Neural cell (in vitro differentiated cells): ENCODE results near the gene RGS14. TPM values are rescaled to one million over a fixed set of nuclear protein-coding genes. Genes with fewer than 3 reads are reported as not detected.

Experiments used
- H2AFZ ChIP-seq: fragments of 200-600, 300-800 bp; sonication (generic), shearing (Covaris generic); 2 replicates; pipeline ENCODE4 v1.6.0; 2014; ENCODE audit warnings: low read depth, mild to moderate bottlenecking, antibody characterized with exemption, low read length, moderate library complexity
- H3F3A ChIP-seq: fragments of 200-600 bp; shearing (Covaris generic); 2 replicates; pipeline ENCODE4 v1.6.1; 2016; ENCODE audit warnings: mild to moderate bottlenecking, moderate library complexity, mixed read lengths, antibody characterized with exemption, low read length; ENCODE audit not compliant: insufficient read depth, poor library complexity, severe bottlenecking
- H3K27ac ChIP-seq: fragments of 200-600, 300-800 bp; sonication (generic), shearing (Covaris generic); 2 replicates; pipeline ENCODE4 v1.5.1; 2014; ENCODE audit warnings: mild to moderate bottlenecking, low read length, moderate library complexity
- H3K27me3 ChIP-seq: fragments of 300-800, 200-600 bp; sonication (generic), shearing (Covaris generic); 2 replicates; pipeline ENCODE4 v1.6.0; 2014; ENCODE audit warnings: mild to moderate bottlenecking, low read depth, low read length, moderate library complexity; ENCODE audit not compliant: insufficient read depth
- H3K36me3 ChIP-seq: fragments of 300-800, 200-600 bp; sonication (generic), shearing (Covaris generic); 2 replicates; pipeline ENCODE4 v1.5.1; 2014; ENCODE audit warnings: mild to moderate bottlenecking, antibody characterized with exemption, low read length, moderate library complexity; ENCODE audit not compliant: insufficient read depth
- H3K4me2 ChIP-seq: fragments of 300-800, 200-600 bp; sonication (generic), shearing (Covaris generic); 2 replicates; pipeline ENCODE4 v1.6.0; 2014; ENCODE audit warnings: mild to moderate bottlenecking, low read length
- H3K4me3 ChIP-seq: fragments of 300-800, 200-600 bp; sonication (generic), shearing (Covaris generic); 2 replicates; pipeline ENCODE4 v1.5.1; 2014; ENCODE audit warnings: mild to moderate bottlenecking, low read length, moderate library complexity
- H3K79me2 ChIP-seq: fragments of 200-600 bp; shearing (Covaris generic); replicated peaks from 2 replicates; pipeline ENCODE4 v1.6.0; 2014; ENCODE audit warnings: mild to moderate bottlenecking, low read length, moderate library complexity; ENCODE audit not compliant: insufficient read depth
- H3K9ac ChIP-seq: fragments of 300-800, 200-600 bp; sonication (generic), shearing (Covaris generic); 2 replicates; pipeline ENCODE4 v1.6.1; 2016; ENCODE audit warnings: mild to moderate bottlenecking, low read length, mixed read lengths
- H3K9me2 ChIP-seq: fragments of 200-600 bp; shearing (Covaris generic); 2 replicates; pipeline ENCODE4 v1.6.1; 2016; ENCODE audit warnings: mild to moderate bottlenecking, low read length, mixed read lengths; ENCODE audit not compliant: insufficient read depth
- H3K9me3 ChIP-seq: fragments of 200-600, 300-800 bp; sonication (generic), shearing (Covaris generic); 2 replicates; pipeline ENCODE4 v1.6.1; 2016; ENCODE audit warnings: mild to moderate bottlenecking, mixed run types, low read length, moderate library complexity, mixed read lengths
- H4K20me1 ChIP-seq: fragments of 200-600 bp; shearing (Covaris generic); 2 replicates; pipeline ENCODE4 v1.6.1; 2016; ENCODE audit warnings: mild to moderate bottlenecking, mixed run types; ENCODE audit not compliant: insufficient read depth
- CTCF ChIP-seq: fragments of 450-650 bp; IDR thresholded peaks from 2 replicates; pipeline ENCODE4 v1.5.1; 2014; ENCODE audit warnings: antibody characterized with exemption, mild to moderate bottlenecking, moderate library complexity; ENCODE audit not compliant: poor library complexity, severe bottlenecking
- EP300 ChIP-seq: fragments of 450-650 bp; conservative IDR thresholded peaks from 2 replicates; pipeline ENCODE4 v1.6.1; 2014; ENCODE audit warnings: antibody characterized with exemption, mild to moderate bottlenecking, moderate library complexity; ENCODE audit not compliant: poor library complexity, severe bottlenecking
- EZH2 ChIP-seq: fragments of 200-600, 300-800 bp; shearing (Covaris generic), sonication (generic); IDR thresholded peaks from 2 replicates; pipeline ENCODE4 v1.6.1; 2014; ENCODE audit warnings: antibody characterized with exemption, low read length, borderline replicate concordance, mild to moderate bottlenecking; ENCODE audit not compliant: insufficient read depth, poor library complexity, severe bottlenecking
- MXI1 ChIP-seq: fragments of 450-650 bp; conservative IDR thresholded peaks from 2 replicates; pipeline ENCODE4 v1.6.1; 2014; ENCODE audit warnings: antibody characterized with exemption, mild to moderate bottlenecking; ENCODE audit not compliant: poor library complexity, severe bottlenecking
- POLR2AphosphoS5 ChIP-seq: IDR thresholded peaks from 2 replicates; pipeline ENCODE4 v1.6.1; 2012
- RAD21 ChIP-seq: fragments of 450-650 bp; conservative IDR thresholded peaks from 2 replicates; pipeline ENCODE4 v1.6.1; 2014; ENCODE audit warnings: antibody characterized with exemption, mild to moderate bottlenecking, moderate library complexity
- SMC3 ChIP-seq: fragments of 450-650 bp; conservative IDR thresholded peaks from 2 replicates; pipeline ENCODE4 v1.6.1; 2014; ENCODE audit warnings: antibody characterized with exemption, mild to moderate bottlenecking, moderate library complexity; ENCODE audit not compliant: poor library complexity
- TAF1 ChIP-seq: IDR thresholded peaks from 2 replicates; pipeline ENCODE4 v1.6.1; 2012; ENCODE audit warnings: low read depth
- polyA plus RNA-seq: library from polyadenylated mRNA; depleted of rRNA; stranded (reverse); fragments of >200 nt; gene quantifications from 2 replicates; pipeline ENCODE4 v1.2.3, GENCODE V29; 2014
- TF ChIP-seq, protein P1 (sequence below): IDR thresholded peaks from 2 replicates; pipeline ENCODE4 v1.6.1; 2012; ENCODE audit warnings: borderline replicate concordance

RGS14 gene
- polyA plus RNA-seq, 1 donor from 2014 or later = 32.3 TPM

GRCh38 chr5:177325868-177326381 is 31.8 kb upstream of the RGS14 start:
- Histone ChIP-seq H3K9me3 (no peaks in the 10 kb centered on the region), H3K36me3 (no peaks in the 10 kb centered on the region), H3F3A (no peaks in the 10 kb centered on the region), H3K9ac (no peak overlapping the region), H3K9me2 (no peaks in the 10 kb centered on the region), H3K27ac (no peak overlapping the region), H3K4me3 (no peak overlapping the region), H3K79me2 (no peaks in the 10 kb centered on the region), H4K20me1 (no peaks in the 10 kb centered on the region), H2AFZ (no peak overlapping the region), H3K4me2 (no peak overlapping the region), H3K27me3 (no peaks in the 10 kb centered on the region)
- TF ChIP-seq, protein P1, sequence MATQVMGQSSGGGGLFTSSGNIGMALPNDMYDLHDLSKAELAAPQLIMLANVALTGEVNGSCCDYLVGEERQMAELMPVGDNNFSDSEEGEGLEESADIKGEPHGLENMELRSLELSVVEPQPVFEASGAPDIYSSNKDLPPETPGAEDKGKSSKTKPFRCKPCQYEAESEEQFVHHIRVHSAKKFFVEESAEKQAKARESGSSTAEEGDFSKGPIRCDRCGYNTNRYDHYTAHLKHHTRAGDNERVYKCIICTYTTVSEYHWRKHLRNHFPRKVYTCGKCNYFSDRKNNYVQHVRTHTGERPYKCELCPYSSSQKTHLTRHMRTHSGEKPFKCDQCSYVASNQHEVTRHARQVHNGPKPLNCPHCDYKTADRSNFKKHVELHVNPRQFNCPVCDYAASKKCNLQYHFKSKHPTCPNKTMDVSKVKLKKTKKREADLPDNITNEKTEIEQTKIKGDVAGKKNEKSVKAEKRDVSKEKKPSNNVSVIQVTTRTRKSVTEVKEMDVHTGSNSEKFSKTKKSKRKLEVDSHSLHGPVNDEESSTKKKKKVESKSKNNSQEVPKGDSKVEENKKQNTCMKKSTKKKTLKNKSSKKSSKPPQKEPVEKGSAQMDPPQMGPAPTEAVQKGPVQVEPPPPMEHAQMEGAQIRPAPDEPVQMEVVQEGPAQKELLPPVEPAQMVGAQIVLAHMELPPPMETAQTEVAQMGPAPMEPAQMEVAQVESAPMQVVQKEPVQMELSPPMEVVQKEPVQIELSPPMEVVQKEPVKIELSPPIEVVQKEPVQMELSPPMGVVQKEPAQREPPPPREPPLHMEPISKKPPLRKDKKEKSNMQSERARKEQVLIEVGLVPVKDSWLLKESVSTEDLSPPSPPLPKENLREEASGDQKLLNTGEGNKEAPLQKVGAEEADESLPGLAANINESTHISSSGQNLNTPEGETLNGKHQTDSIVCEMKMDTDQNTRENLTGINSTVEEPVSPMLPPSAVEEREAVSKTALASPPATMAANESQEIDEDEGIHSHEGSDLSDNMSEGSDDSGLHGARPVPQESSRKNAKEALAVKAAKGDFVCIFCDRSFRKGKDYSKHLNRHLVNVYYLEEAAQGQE = no peak
- no peak for TF ChIP-seq RAD21
- no peak for TF ChIP-seq TAF1
- no peak for TF ChIP-seq MXI1
- TF ChIP-seq CTCF = no peak
- no peak for TF ChIP-seq EP300
- no peak for TF ChIP-seq POLR2AphosphoS5
- no peak for TF ChIP-seq EZH2
- no peak for TF ChIP-seq SMC3

DNA sequence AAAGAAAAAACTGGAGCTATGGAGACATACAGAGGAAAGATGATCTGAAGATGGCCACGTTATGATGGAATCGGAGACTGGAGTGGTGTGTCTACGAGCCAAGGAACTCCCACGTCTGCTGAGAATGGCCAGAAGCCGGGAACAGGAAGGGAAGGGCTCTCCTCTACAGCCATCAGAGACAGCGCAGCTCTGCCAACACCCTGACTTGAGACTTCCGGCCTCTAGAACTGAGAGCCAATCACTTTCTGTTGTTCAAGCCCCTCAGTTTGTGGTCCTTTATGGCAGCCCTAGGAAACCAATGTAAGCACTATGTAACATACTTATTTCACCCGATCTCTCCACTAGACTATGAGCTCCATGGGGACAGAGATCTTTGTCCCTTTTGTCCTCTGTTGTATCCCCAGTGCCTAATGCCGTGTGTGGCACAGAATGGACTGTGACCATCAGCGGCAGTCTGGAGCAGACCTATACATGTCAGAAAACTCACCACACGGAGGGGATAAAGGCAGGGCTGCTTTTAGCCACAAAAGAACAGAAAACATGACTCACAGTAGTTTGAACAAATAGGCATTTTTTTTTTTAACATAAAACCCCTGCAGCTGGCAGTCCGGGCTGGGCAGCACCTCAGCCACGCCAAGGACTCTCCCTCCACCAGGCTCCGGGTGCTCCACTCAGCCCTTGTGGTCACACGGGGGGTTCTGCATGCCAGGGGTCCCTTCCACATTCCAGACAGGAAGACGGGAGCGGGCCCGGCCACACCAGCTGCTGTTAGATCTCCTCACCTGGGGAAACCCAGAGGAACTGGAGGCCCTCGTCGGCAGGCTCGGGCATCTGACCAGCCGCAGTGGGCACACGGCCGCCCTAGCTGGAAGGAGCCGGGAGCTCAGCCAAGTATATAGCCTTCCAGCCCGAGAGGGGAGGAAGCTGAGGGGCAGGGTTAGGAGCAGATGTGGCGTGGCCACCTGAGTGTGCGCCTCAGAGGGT is 29.9 kb upstream of the RGS14 start:
- Histone ChIP-seq H3K4me3 (no peak overlapping the region), H2AFZ (no peak overlapping the region), H3K27me3 (no peaks in the 10 kb centered on the region), H3K9me3 (no peaks in the 10 kb centered on the region), H3K27ac (no peak overlapping the region), H3K9ac (no peak overlapping the region), H3K36me3 (no peaks in the 10 kb centered on the region), H3K9me2 (no peaks in the 10 kb centered on the region), H3K79me2 (no peaks in the 10 kb centered on the region), H4K20me1 (no peaks in the 10 kb centered on the region), H3K4me2 (no peak overlapping the region), H3F3A (no peaks in the 10 kb centered on the region)
- TF ChIP-seq SMC3 = no peak
- TF ChIP-seq EP300 = no peak
- TF ChIP-seq TAF1 = no peak
- TF ChIP-seq MXI1 = no peak
- no peak for TF ChIP-seq CTCF
- TF ChIP-seq, protein P1 = no peak
- no peak for TF ChIP-seq RAD21
- TF ChIP-seq POLR2AphosphoS5 = no peak
- TF ChIP-seq EZH2 = no peak
